HEK293 (cell line): ENCODE results near the gene ATP5F1B.

Source experiments
- CTCF ChIA-PET: fragments of 350-600 bp; formaldehyde crosslinking; extraction: SDS; loops from one replicate; lab custom pipeline; 2021; ENCODE audit warnings: antibody characterized with exemption; lab: Yijun Ruan, JAX
- POLR2A ChIA-PET: fragments of 300-600 bp; formaldehyde crosslinking; extraction: SDS; loops from one replicate; lab custom pipeline; 2020; ENCODE audit warnings: antibody characterized with exemption, inconsistent platforms; lab: Yijun Ruan, JAX
- H3K27ac ChIP-seq: fragments of 200-500 bp; sonication (Bioruptor generic); 2 replicates; pipeline ENCODE4 v1.5.1; 2014; ENCODE audit warnings: low read depth, low read length, control low read depth, inconsistent platforms; ENCODE audit errors: extremely low read depth
- H3K36me3 ChIP-seq, 2 experiments: fragments of 200-500 bp in 1 of 2; sonication (Bioruptor generic) in 1 of 2; 1 replicate in 1 of 2; 2 replicates in 1 of 2; pipeline ENCODE4 v1.5.1; 2014 to 2017; ENCODE audit warnings: inconsistent platforms in 2 of 2, low read length in 2 of 2; ENCODE audit not compliant: control insufficient read depth in 2 of 2, insufficient read depth in 1 of 2
- H3K4me1 ChIP-seq: fragments of 200-500 bp; sonication (Bioruptor generic); 2 replicates; pipeline ENCODE4 v1.5.1; 2014; ENCODE audit warnings: mild to moderate bottlenecking, low read length, inconsistent platforms; ENCODE audit not compliant: control insufficient read depth, insufficient read depth
- H3K4me3 ChIP-seq: 2 replicates; pipeline ENCODE4 v1.5.1; 2011; ENCODE audit warnings: low read depth, mild to moderate bottlenecking, control low read depth, low read length, moderate library complexity
- H3K9me3 ChIP-seq: fragments of 200-500 bp; sonication (Bioruptor generic); 2 replicates; pipeline ENCODE4 v1.5.1; 2014; ENCODE audit warnings: low read depth, low read length, inconsistent platforms; ENCODE audit not compliant: control insufficient read depth, insufficient read depth
- GFI1B ChIP-seq: fragments of 450-650 bp; formaldehyde crosslinking; IDR thresholded peaks from 2 replicates; pipeline ENCODE4 v1.5.1; 2016; ENCODE audit warnings: missing biosample characterization, missing genetic modification characterization
- HIC1 ChIP-seq: fragments of 450-650 bp; formaldehyde crosslinking; IDR thresholded peaks from 2 replicates; pipeline ENCODE4 v1.5.1; 2016; ENCODE audit warnings: missing biosample characterization, missing genetic modification characterization
- KLF1 ChIP-seq: fragments of 450-650 bp; formaldehyde crosslinking; IDR thresholded peaks from 2 replicates; pipeline ENCODE4 v1.5.1; 2016; ENCODE audit warnings: missing biosample characterization, missing genetic modification characterization
- KLF7 ChIP-seq: fragments of 450-650 bp; formaldehyde crosslinking; IDR thresholded peaks from 2 replicates; pipeline ENCODE4 v1.5.1; 2016; ENCODE audit warnings: missing biosample characterization, missing genetic modification characterization, borderline replicate concordance
- PRDM1 ChIP-seq: fragments of 450-650 bp; formaldehyde crosslinking; IDR thresholded peaks from 2 replicates; pipeline ENCODE4; 2016; ENCODE audit warnings: missing biosample characterization, missing genetic modification characterization
- PRDM6 ChIP-seq: fragments of 450-650 bp; formaldehyde crosslinking; IDR thresholded peaks from 2 replicates; pipeline ENCODE4 v1.5.1; 2017; ENCODE audit warnings: missing biosample characterization, missing genetic modification characterization
- SCRT2 ChIP-seq: fragments of 450-650 bp; formaldehyde crosslinking; IDR thresholded peaks from 2 replicates; pipeline ENCODE4 v1.5.1; 2016; ENCODE audit warnings: missing biosample characterization, missing genetic modification characterization
- WT1 ChIP-seq: fragments of 450-650 bp; formaldehyde crosslinking; IDR thresholded peaks from 2 replicates; pipeline ENCODE4 v1.5.1; 2016; ENCODE audit warnings: missing biosample characterization, missing genetic modification characterization
- ZBTB26 ChIP-seq: fragments of 450-650 bp; formaldehyde crosslinking; optimal IDR thresholded peaks from 2 replicates; pipeline ENCODE3; 2016; ENCODE audit warnings: missing biosample characterization, mild to moderate bottlenecking, missing genetic modification characterization
- ZBTB8A ChIP-seq: fragments of 450-650 bp; formaldehyde crosslinking; IDR thresholded peaks from 2 replicates; pipeline ENCODE4 v1.5.1; 2016; ENCODE audit warnings: missing biosample characterization, missing genetic modification characterization
- ZNF121 ChIP-seq: fragments of 450-650 bp; formaldehyde crosslinking; IDR thresholded peaks from 2 replicates; pipeline ENCODE4 v1.5.1; 2016; ENCODE audit warnings: missing biosample characterization, missing genetic modification characterization
- ZNF174 ChIP-seq: fragments of 450-650 bp; formaldehyde crosslinking; IDR thresholded peaks from 2 replicates; pipeline ENCODE4 v1.5.0; 2017; ENCODE audit warnings: missing biosample characterization, mild to moderate bottlenecking, missing genetic modification characterization
- ZNF239 ChIP-seq: fragments of 450-650 bp; formaldehyde crosslinking; IDR thresholded peaks from 2 replicates; pipeline ENCODE4 v1.5.1; 2016; ENCODE audit warnings: missing biosample characterization, missing genetic modification characterization
- ZNF248 ChIP-seq: fragments of 450-650 bp; formaldehyde crosslinking; IDR thresholded peaks from 2 replicates; pipeline ENCODE4 v1.5.1; 2017; ENCODE audit warnings: missing biosample characterization, missing genetic modification characterization
- ZNF394 ChIP-seq: fragments of 450-650 bp; formaldehyde crosslinking; IDR thresholded peaks from 2 replicates; pipeline ENCODE4 v1.5.1; 2016; ENCODE audit warnings: missing biosample characterization, missing genetic modification characterization, mild to moderate bottlenecking, moderate library complexity, borderline replicate concordance
- ZNF596 ChIP-seq: fragments of 450-650 bp; IDR thresholded peaks from 2 replicates; pipeline ENCODE4 v1.5.0; 2018; ENCODE audit warnings: missing biosample characterization, mild to moderate bottlenecking, missing genetic modification characterization, moderate library complexity
- ZNF776 ChIP-seq: fragments of 450-650 bp; formaldehyde crosslinking; IDR thresholded peaks from 2 replicates; pipeline ENCODE4 v1.5.0; 2017; ENCODE audit warnings: missing biosample characterization, missing genetic modification characterization, borderline replicate concordance
- ZSCAN23 ChIP-seq: fragments of 450-650 bp; formaldehyde crosslinking; IDR thresholded peaks from 2 replicates; pipeline ENCODE4 v1.5.1; 2016; ENCODE audit warnings: missing biosample characterization, missing genetic modification characterization
- ZSCAN5A ChIP-seq: fragments of 450-650 bp; formaldehyde crosslinking; IDR thresholded peaks from 2 replicates; pipeline ENCODE4 v1.5.1; 2016; ENCODE audit warnings: missing biosample characterization, missing genetic modification characterization

ATP5F1B gene

GRCh38 chr12:56684745-56685359, 39.1 kb upstream of the ATP5F1B start:
- Histone ChIP-seq H3K36me3 (peaks cover 27 to 50% of the 10 kb centered on the region in 2 experiments; a peak in 2 of 3 replicates), H3K27ac (peak overlapping the region; percentile 71), H3K4me3 (peak overlapping the region; percentile 59), H3K4me1 (peaks cover 10% of the 10 kb centered on the region), H3K9me3 (no peaks in the 10 kb centered on the region)
- TF ChIP-seq WT1: peak; percentile 54; the same call in 1 of the 2 replicates
- TF ChIP-seq ZNF394 (tag by site-specific recombination): peak; percentile 11; the same call in 1 of the 2 replicates
- peak; percentile 67 for TF ChIP-seq PRDM6 (tag by site-specific recombination)
- peak; percentile 23; the same call in 1 of the 2 replicates for TF ChIP-seq SCRT2 (tag by site-specific recombination)
- no peak for TF ChIP-seq ZBTB8A (tag by site-specific recombination)
- POLR2A ChIA-PET: interaction anchor here (0.5 to 2.3 kb wide), 12 partner anchors 9 to 236 kb away, joined by 3 to 13 read pairs (median 4); partner anchors contain the start of genes ATP5F1B and NACA
- CTCF ChIA-PET: interaction anchor here (0.6 to 2.2 kb wide), 7 partner anchors 14 to 898 kb away, joined by 3 to 8 read pairs (median 4); partner anchors contain the start of gene ATP5F1B

- Histone ChIP-seq H3K4me3 (no peak overlapping the region), H3K4me1 (peaks cover 8% of the 10 kb centered on the region), H3K27ac (peak overlapping the region; percentile 32; the same call in 1 of the 2 replicates), H3K9me3 (no peaks in the 10 kb centered on the region), H3K36me3 (peaks cover 30 to 61% of the 10 kb centered on the region in 2 experiments; a peak in 2 of 3 replicates)
- CTCF ChIA-PET: interaction anchor here (0.7 kb wide), 1 partner anchor 36 kb away, joined by 3 read pairs; no protein-coding TSS in a partner anchor
- POLR2A ChIA-PET: interaction anchor here (0.6 to 0.9 kb wide), 2 partner anchors 43 to 146 kb away, joined by 4 read pairs; no protein-coding TSS in a partner anchor
- TF ChIP-seq KLF1 (tag by site-specific recombination): no peak
- no peak for TF ChIP-seq ZNF248
- TF ChIP-seq ZNF596 (tag by site-specific recombination): no peak
- no peak for TF ChIP-seq ZNF239 (tag by site-specific recombination)
- no peak for TF ChIP-seq GFI1B (tag by site-specific recombination)
- no peak for TF ChIP-seq ZNF776
- TF ChIP-seq ZSCAN5A (tag by site-specific recombination): no peak
- peak; percentile 86 for TF ChIP-seq ZNF121 (tag by site-specific recombination)
- TF ChIP-seq ZNF174 (tag by site-specific recombination): no peak
- TF ChIP-seq, all 188 proteins: peak for 1
These were observed 36.5 kb upstream of the ATP5F1B start for GRCh38 chr12:56682323-56682722.

GRCh38 chr12:56679883-56680575, 34.2 kb upstream of the ATP5F1B start:
- H3K9me3 ChIP-seq: no peaks in the 10 kb centered on the region
- ChIA-PET CTCF (no interaction called here), POLR2A (interaction anchor here (0.7 to 2.2 kb wide), 5 partner anchors 8 to 534 kb away, joined by 3 to 14 read pairs (median 3); partner anchors contain the start of genes ATP5F1B, NACA and PTGES3)
- H3K4me3 ChIP-seq: no peak overlapping the region
- peaks cover 8% of the 10 kb centered on the region for H3K4me1 ChIP-seq
- peaks cover 29 to 48% of the 10 kb centered on the region in 2 experiments; a peak in 2 of 3 replicates for H3K36me3 ChIP-seq
- H3K27ac ChIP-seq: peak overlapping the region; percentile 1; the same call in 1 of the 2 replicates
- TF ChIP-seq KLF7 (no peak), PRDM1 (peak; percentile 83), PRDM6 (tag by site-specific recombination) (peak; percentile 82), ZBTB26 (tag by site-specific recombination) (no peak), HIC1 (tag by site-specific recombination) (0 out of 2 replicates have a peak, but pooled peaks have one; percentile 42), ZSCAN23 (no peak)
